Dermis blood vessel endothelial cell (primary cell): Measurements from ENCODE around the gene CYP3A7. TPM values are rescaled to one million over a fixed set of nuclear protein-coding genes. Genes with fewer than 3 reads are reported as not detected.
"Not testable (repeated sequence)": the region's sequence is repeated elsewhere in the genome, so short reads cannot be mapped to it uniquely, and the experiment has no call there.

Experiments
- DNase-seq: peaks from one replicate; pipeline ENCODE4 v3.0.0; 2010
- total RNA-seq: library from RNA; depleted of rRNA; stranded (reverse); fragments of >200 nt; gene quantifications from 2 replicates; pipeline ENCODE4 v1.2.3, GENCODE V29; 2014

CYP3A7 gene
- total RNA-seq, result not detected in 2 replicates

GRCh38 chr7:99734987-99735386 lies at the start of gene CYP3A7:
CYP3A7 (minus strand) TSS chr7:99735196; CDS start chr7:99735093, 103 bp downstream.
- DNase-seq, result no peak

GRCh38 chr7:99784007-99784406 lies 49.0 kb upstream of the CYP3A7 start, which contains the start of gene CYP3A4:
CYP3A4 (minus strand) TSS chr7:99784184; CDS start chr7:99784081, 103 bp downstream.
- DNase-seq, result no peak

- DNase-seq, result no peak
Measured at GRCh38 chr7:99782012-99782953, 47.3 kb upstream of the CYP3A7 start.

DNA sequence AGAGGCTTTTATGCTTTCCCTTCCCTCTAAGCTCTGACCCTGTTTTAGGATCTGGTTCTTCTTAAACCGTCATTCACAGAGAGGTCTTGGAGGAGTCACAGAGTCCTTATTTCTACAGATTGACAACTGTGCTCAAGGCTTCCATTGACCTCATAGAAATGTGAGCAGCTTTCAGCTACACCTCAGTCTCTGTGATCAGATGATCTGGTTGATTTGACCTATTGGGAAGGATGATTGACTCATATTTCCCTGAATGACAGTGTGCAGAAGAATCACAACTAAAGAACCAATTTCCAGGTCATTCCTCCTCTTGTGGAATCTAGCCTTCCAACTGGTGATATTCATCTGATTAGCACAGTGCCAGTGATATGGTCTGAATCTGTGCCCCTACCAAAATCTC lies 45.6 kb upstream of the CYP3A7 start:
- no peak for DNase-seq

DNA sequence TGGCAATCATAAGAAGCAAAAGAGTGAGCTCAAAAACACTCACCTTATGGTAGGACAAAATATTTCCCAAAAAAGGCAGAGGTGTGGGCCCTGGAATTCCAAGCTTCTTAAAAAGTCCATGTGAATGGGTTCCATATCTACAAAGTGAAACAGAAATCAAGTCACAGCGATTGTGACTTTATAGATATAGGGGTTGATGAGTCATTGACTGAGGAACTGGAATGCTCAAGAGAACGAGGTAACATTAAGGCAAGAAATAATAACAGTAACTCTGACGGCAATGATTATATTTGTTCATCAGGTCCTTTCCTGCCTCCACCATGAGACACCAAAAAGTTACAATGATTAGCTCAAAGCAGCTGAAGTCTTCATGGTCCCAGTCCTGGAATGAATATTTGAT lies 45.0 kb upstream of the CYP3A7 start:
- DNase-seq, result no peak

GRCh38 chr7:99778880-99779279 lies 43.9 kb upstream of the CYP3A7 start:
- DNase-seq, result no peak

DNA sequence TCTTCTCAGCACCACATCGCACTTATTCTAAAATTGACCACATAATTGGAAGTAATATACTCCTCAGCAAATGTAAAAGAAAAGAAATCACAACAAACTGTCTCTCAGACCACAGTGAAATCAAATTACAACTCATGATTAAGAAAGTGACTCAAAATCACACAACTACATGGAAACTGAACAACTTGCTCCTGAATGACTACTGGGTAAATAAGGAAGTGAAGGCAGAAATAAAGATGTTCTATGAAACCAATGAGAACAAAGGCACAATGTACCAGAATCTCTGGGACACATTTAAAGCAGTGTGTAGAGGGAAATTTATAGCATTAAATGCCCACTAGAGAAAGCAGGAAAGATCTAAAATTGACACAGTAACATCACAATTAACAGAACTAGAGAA lies 38.4 kb upstream of the CYP3A7 start:
- DNase-seq, result not testable (repeated sequence)

DNA sequence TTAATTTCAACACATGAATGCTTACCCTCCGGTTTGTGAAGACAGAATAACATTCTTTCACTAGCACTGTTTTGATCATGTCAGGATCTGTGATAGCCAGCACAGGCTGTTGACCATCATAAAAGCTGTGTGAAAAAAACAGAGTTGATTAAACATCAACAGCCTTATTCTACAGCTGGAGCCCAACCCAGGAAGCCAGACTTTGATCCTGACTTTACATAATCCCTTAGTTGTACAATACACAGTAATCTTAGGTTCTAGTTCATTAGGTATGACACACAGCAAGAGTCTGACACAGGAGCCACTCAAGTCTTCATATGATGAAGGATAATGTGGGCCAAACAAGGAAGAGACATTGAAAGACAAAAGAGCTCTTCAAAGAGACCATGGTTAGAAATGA lies 37.6 kb upstream of the CYP3A7 start:
- DNase-seq, result no peak

DNA sequence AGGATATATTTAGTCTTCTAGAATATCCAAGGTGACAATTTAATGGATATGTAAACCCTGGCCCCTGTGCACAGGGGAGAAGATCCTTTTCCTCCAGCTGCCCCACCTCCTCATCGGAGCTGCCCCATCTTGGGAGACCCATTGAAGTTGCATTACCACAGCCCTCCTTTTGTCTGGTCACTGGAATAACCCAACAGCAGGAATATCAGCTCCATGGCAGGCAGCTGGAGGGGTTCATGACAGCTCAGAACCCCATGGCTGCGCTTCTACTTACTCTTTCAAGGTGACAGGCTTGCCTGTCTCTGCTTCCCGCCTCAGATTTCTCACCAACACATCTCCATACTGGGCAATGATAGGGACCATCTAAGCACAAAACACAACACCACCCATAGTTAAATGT lies 34.5 kb upstream of the CYP3A7 start:
- not testable (repeated sequence) for DNase-seq

DNA sequence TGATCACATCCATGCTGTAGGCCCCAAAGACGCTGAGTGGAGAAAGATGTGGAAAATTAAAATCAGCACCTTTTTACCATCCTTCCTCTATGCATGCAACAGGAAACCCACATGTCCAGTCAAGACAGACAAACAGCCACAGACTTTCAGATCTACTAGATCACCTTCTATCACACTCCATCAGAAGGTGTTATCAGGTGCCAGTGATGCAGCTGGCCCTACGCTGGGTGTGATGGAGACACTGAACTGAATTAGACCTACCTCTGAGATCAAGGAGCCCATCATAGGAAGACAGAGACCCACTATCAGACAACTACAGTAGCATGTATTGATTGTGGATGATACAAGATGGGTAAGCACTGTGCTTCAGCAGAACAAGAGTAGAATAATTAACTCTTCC lies 33.5 kb upstream of the CYP3A7 start:
- no peak for DNase-seq

DNA sequence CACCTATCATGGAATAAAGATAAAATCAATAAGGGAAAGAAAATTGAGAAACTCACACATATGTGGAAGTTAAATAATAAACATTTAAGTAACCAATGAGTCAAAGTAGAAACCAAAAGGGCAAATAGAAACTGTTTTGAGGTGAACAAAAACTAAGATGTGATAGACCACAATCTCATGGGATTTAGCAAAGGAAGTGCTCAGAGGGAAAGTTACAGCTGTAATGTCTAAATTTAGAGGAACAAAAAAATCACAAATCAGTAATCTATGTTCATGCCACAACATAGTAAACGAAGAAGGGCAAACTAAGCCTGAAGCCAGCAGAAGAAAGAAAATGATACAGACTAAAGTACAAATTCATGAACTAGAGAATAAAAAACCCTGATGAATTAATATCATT lies 32.7 kb upstream of the CYP3A7 start:
- no peak for DNase-seq

DNA sequence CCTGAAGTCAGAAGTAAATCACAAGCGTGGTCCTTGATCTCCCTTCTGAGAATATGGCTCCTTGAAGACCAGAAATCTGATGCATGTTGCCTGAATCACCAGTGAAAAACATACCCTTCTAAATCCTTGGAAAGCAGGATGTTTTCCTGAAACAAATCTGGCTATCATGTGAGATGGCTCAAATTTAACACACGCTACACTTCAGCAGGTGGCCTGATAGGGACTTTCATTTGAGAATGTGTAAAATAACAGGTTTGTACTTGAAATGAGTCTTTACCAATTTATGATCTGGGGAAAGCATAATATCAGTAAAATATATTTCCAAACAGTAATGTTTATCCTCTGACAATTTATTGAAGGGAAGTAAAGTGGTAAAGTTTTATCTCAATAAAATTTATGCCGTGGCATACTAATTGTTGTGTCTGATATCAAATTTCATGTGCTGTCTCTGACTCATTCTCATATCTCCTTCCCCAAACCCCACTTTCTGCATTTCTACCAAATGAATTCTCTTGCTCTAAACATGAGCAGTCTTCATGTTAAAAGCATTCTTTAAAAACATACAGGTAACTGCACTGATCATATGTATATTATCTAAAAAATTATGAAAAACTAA lies 31.6 kb upstream of the CYP3A7 start:
- no peak for DNase-seq

DNA sequence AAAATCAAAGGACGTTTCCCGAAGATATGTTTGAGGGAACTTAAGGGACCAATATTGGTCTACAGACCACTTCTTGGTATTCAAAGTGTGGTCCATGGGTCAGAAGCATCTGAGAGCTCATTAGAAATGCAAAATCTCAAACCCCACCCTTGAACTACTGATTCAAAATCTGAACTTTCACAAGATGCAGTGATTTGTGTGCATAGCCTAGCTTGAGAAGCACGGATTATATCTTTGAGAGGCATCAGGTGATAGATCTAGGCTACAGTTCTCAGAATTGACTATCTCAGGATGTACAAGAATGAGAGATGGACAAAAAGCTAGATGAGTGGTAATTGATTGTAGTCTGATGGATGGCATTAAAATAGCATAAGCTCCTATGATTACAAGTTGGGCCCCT lies 29.5 kb upstream of the CYP3A7 start:
- DNase-seq, result no peak

GRCh38 chr7:99762680-99763327 lies 27.8 kb upstream of the CYP3A7 start:
- DNase-seq, result no peak

DNA sequence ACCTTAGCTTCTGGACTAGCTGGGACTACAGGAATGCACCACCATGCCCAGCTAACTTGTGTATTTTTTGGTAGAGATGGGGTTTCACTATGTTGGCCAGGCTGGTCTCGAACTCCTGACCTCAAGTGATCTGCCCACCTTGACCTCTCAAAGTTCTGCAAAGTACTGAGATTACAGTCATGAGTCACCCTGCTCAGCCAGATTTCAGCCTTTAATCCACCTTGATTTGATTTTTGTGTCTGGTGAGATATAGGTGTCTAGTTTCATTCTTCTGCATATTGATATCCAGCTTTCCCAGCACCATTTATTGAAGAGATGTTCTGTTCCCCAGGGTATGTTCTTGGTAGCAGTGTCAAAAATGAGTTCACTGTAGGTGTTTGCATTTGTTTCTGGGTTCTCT lies 20.1 kb upstream of the CYP3A7 start:
- DNase-seq, result no peak

GRCh38 chr7:99752356-99752755 lies 17.4 kb upstream of the CYP3A7 start:
- DNase-seq, result no peak

DNA sequence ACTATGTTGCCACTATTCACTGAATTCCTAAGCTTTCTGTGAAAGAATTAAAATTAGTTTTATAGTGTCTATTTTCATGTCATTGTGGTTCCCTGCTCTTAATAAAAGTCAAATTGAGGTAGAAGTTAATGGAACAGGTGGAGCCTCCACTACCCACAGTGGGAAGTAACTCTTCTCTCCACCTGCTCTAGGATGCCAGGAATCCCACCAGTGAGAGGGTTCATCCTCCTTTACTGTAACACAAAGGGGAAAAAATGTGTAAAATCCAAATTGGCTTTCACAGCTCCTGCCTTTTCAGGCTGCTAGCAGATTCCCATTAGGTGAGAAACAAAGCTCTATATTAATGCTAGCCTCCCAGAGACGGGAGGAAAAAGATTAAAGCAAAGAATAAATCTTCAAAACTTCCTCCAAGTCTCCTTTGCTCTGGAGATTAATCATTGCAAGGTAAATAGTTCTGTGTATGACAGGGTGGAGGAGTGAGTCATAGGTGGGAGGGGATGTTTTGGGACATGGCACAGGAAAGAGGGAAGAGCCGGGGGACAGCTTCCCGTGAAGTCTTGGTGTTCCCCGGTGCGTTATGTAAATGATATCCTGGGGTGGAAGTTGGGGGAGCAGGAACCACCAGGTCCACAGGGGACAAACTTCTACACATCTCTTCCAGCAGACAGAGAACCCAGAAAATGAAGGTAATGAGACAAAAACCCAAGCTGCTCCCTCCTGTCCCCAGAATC lies 16.5 kb upstream of the CYP3A7 start:
- not testable (repeated sequence) for DNase-seq

GRCh38 chr7:99748846-99749579 lies 14.0 kb upstream of the CYP3A7 start:
- no peak for DNase-seq

DNA sequence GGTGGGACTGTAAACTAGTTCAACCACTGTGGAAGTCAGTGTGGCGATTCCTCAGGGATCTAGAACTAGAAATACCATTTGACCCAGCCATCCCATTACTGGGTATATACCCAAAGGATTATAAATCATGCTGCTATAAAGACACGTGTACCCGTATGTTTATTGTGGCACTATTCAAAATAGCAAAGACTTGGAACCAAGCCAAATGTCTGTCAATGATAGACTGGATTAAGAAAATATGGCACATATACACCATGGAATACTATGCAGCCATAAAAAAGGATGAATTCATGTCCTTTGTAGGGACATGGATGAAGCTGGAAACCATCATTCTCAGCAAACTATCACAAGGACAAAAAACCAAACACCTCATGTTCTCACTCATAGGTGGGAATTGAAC lies 11.9 kb upstream of the CYP3A7 start:
- not testable (repeated sequence) for DNase-seq

GRCh38 chr7:99745395-99745794 lies 10.4 kb upstream of the CYP3A7 start:
- DNase-seq, result not testable (repeated sequence)

DNA sequence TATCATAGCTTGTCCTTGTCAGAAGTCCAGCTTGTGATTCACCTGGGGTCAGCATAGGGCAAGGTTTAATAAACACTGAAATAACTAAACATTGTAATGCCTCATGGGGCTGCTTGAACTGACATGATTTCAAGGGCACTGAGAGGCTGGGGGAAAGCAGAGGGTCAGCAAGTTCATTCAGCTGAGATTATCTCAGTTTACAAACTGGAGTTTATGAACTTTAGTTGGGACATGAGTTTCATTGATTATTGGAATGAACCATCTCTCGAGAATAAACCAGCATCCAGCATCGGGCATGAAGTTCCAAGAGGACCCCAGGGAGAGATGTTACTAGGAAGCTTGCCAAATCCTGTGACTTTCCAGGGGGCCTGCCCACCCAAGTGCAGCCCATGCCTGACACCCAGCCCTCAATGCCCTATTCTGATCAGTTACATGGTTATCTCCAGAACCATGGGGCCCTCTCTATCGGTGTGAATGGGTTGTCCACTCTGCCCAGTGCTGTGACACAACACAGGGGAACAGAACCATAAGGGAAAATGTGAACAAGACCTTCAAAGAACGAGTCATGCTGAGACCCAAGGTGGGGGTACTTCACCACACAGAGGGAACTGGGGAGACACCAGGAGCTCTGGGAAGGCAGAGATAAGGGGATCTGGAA lies 7.9 kb upstream of the CYP3A7 start:
- DNase-seq, result no peak

- no peak for DNase-seq
Measured at GRCh38 chr7:99741441-99741795, 6.4 kb upstream of the CYP3A7 start.
